H1 (cell line): ENCODE results near the gene SMU1. TPM values are rescaled to one million over a fixed set of nuclear protein-coding genes. Genes with fewer than 3 reads are reported as not detected.

Source experiments
- CTCF ChIA-PET: fragments of 300-600 bp; sonication (Branson Sonifier 250); formaldehyde crosslinking; loops from one replicate; lab custom pipeline; 2021; ENCODE audit not compliant: partially characterized antibody; lab: Charles Lee
- POLR2A ChIA-PET: fragments of 300-600 bp; sonication (Branson Sonifier 250); formaldehyde crosslinking; loops from one replicate; lab custom pipeline; 2021; ENCODE audit warnings: inconsistent platforms; ENCODE audit not compliant: partially characterized antibody; lab: Charles Lee
- DNase-seq, 2 experiments: peaks; one replicate each; pipeline versions ENCODE4 v3.0.0 to v3.0.0-alpha.2; 2010 to 2022; ENCODE audit warnings: low spot score in 2 of 2, low read depth in 1 of 2, mixed read lengths in 1 of 2
- FAIRE-seq: peaks from 2 replicates; lab custom pipeline; 2011; peaks lifted over from hg19 to GRCh38; lab: Jason Lieb, UNC
- H2AFZ ChIP-seq: 2 replicates; pipeline ENCODE4 v1.8.1; 2012; ENCODE audit warnings: low read length, inconsistent platforms
- H2AK5ac ChIP-seq: 2 replicates; pipeline ENCODE4 v1.6.1; 2013; ENCODE audit warnings: low read depth, low read length
- H2BK120ac ChIP-seq: replicated peaks from 2 replicates; pipeline ENCODE3; 2013; ENCODE audit warnings: low read depth, low read length, inconsistent platforms
- H2BK12ac ChIP-seq: 2 replicates; pipeline ENCODE4 v1.6.1; 2013; ENCODE audit warnings: low read depth, low read length
- H2BK15ac ChIP-seq: 2 replicates; pipeline ENCODE4 v1.6.1; 2013; ENCODE audit warnings: low read length
- H2BK20ac ChIP-seq: 2 replicates; pipeline ENCODE4 v1.6.1; 2013; ENCODE audit warnings: low read length
- H2BK5ac ChIP-seq: 2 replicates; pipeline ENCODE4 v1.6.1; 2013; ENCODE audit warnings: low read depth, low read length
- H3K14ac ChIP-seq: 2 replicates; pipeline ENCODE4 v1.6.1; 2013; ENCODE audit warnings: inconsistent platforms; ENCODE audit not compliant: insufficient read length
- H3K18ac ChIP-seq: 2 replicates; pipeline ENCODE4 v1.6.1; 2013; ENCODE audit warnings: low read length; ENCODE audit errors: extremely low read depth
- H3K23ac ChIP-seq: 2 replicates; pipeline ENCODE4 v1.6.1; 2013; ENCODE audit warnings: inconsistent platforms; ENCODE audit not compliant: insufficient read length
- H3K23me2 ChIP-seq: 2 replicates; pipeline ENCODE4 v1.6.1; 2013; ENCODE audit warnings: low read depth, low read length
- H3K27ac ChIP-seq: 2 replicates; pipeline ENCODE4 v1.6.1; 2011; ENCODE audit warnings: low read depth, low read length, inconsistent platforms
- H3K27me3 ChIP-seq, 4 experiments: replicated peaks in 1 of 4; 1 replicate in 1 of 4; 2 replicates in 3 of 4; pipeline versions ENCODE4 v1.6.1 to v1.8.1; 2011 to 2013; ENCODE audit warnings: low read length in 3 of 4, mild to moderate bottlenecking in 3 of 4, inconsistent platforms in 2 of 4, mixed read lengths in 2 of 4, moderate library complexity in 1 of 4; ENCODE audit not compliant: control insufficient read depth in 3 of 4, insufficient read depth in 3 of 4; ENCODE audit errors: extremely low read depth in 1 of 4
- H3K36me3 ChIP-seq, 4 experiments: 2 replicates each; pipeline versions ENCODE4 v1.6.1 to v1.8.1; 2011 to 2013; ENCODE audit warnings: mild to moderate bottlenecking in 4 of 4, low read length in 3 of 4, moderate library complexity in 2 of 4, control low read depth in 1 of 4, inconsistent platforms in 1 of 4; ENCODE audit not compliant: insufficient read depth in 4 of 4, control insufficient read depth in 2 of 4
- H3K4ac ChIP-seq: replicated peaks from 2 replicates; pipeline ENCODE3; 2013; ENCODE audit warnings: low read length, low read depth, mixed read lengths, inconsistent platforms; ENCODE audit not compliant: insufficient read length
- H3K4me1 ChIP-seq, 4 experiments: replicated peaks in 1 of 4; 1 replicate in 1 of 4; 2 replicates in 3 of 4; pipeline versions ENCODE4 v1.6.1 to v1.8.1; 2011 to 2013; ENCODE audit warnings: low read length in 3 of 4, inconsistent platforms in 2 of 4, mixed read lengths in 1 of 4; ENCODE audit not compliant: insufficient read depth in 4 of 4, control insufficient read depth in 3 of 4
- H3K4me2 ChIP-seq, 2 experiments: 2 replicates each; pipeline versions ENCODE4 v1.6.1 to v1.8.1; 2011 to 2013; ENCODE audit warnings: low read depth in 2 of 2, low read length in 2 of 2, control low read depth in 1 of 2, inconsistent platforms in 1 of 2, mild to moderate bottlenecking in 1 of 2; ENCODE audit not compliant: insufficient read depth in 1 of 2
- H3K4me3 ChIP-seq, 4 experiments: fragments of 200-600, 300-600 bp in 1 of 4; sonication (generic), shearing (Covaris generic), sonication (Bioruptor Twin) in 1 of 4; 2 replicates each; pipeline versions ENCODE4 v1.5.1 to v1.8.1; 2011 to 2016; ENCODE audit warnings: low read length in 4 of 4, low read depth in 3 of 4, control low read depth in 2 of 4, inconsistent platforms in 2 of 4, mild to moderate bottlenecking in 2 of 4, mixed read lengths in 1 of 4, moderate library complexity in 1 of 4; ENCODE audit not compliant: insufficient read depth in 2 of 4; ENCODE audit errors: extremely low read depth in 1 of 4
- H3K56ac ChIP-seq: replicated peaks from 2 replicates; pipeline ENCODE3; 2013; ENCODE audit warnings: low read depth, mild to moderate bottlenecking, mixed read lengths, low read length, inconsistent platforms; ENCODE audit not compliant: insufficient read length
- H3K79me1 ChIP-seq: 2 replicates; pipeline ENCODE4 v1.6.1; 2013; ENCODE audit warnings: low read depth, low read length, control low read depth
- H3K79me2 ChIP-seq, 2 experiments: 2 replicates each; pipeline versions ENCODE4 v1.6.1 to v1.8.1; 2012 to 2013; ENCODE audit warnings: low read length in 2 of 2, mild to moderate bottlenecking in 2 of 2, inconsistent platforms in 1 of 2; ENCODE audit not compliant: insufficient read depth in 2 of 2, control insufficient read depth in 1 of 2
- H3K9ac ChIP-seq, 4 experiments: replicated peaks in 1 of 4; 1 replicate in 1 of 4; 2 replicates in 3 of 4; pipeline versions ENCODE4 v1.6.1 to v1.8.1; 2011 to 2013; ENCODE audit warnings: low read depth in 3 of 4, low read length in 3 of 4, control low read depth in 2 of 4, mild to moderate bottlenecking in 2 of 4, moderate library complexity in 2 of 4, inconsistent platforms in 1 of 4; ENCODE audit errors: extremely low read depth in 1 of 4
- H3K9me3 ChIP-seq, 2 experiments: 2 replicates each; pipeline versions ENCODE4 v1.6.1 to v1.8.1; 2012 to 2013; ENCODE audit warnings: mild to moderate bottlenecking in 2 of 2, moderate library complexity in 2 of 2, control low read depth in 1 of 2, inconsistent platforms in 1 of 2, low read depth in 1 of 2, low read length in 1 of 2, mixed read lengths in 1 of 2; ENCODE audit not compliant: insufficient read depth in 2 of 2
- H4K20me1 ChIP-seq, 2 experiments: replicated peaks in 1 of 2; 2 replicates each; pipeline versions ENCODE3 to v1.8.1; 2011 to 2013; ENCODE audit warnings: inconsistent platforms in 2 of 2, low read length in 2 of 2, mild to moderate bottlenecking in 1 of 2; ENCODE audit not compliant: insufficient read depth in 2 of 2, control insufficient read depth in 1 of 2
- H4K5ac ChIP-seq: 2 replicates; pipeline ENCODE4 v1.6.1; 2013; ENCODE audit warnings: low read length, low read depth, mixed read lengths, inconsistent platforms; ENCODE audit not compliant: insufficient read length
- H4K8ac ChIP-seq: 2 replicates; pipeline ENCODE4 v1.8.0; 2013; ENCODE audit warnings: mild to moderate bottlenecking, moderate library complexity, low read length, inconsistent platforms; ENCODE audit not compliant: insufficient read depth; ENCODE audit errors: extremely low read depth
- H4K91ac ChIP-seq: replicated peaks from 2 replicates; pipeline ENCODE3; 2013; ENCODE audit warnings: low read length, mixed read lengths, inconsistent platforms; ENCODE audit not compliant: insufficient read length
- CEBPB ChIP-seq: IDR thresholded peaks from 2 replicates; pipeline ENCODE4 v1.6.1; 2012; ENCODE audit warnings: low read depth, low read length
- CTBP2 ChIP-seq: IDR thresholded peaks from 2 replicates; pipeline ENCODE4 v1.7.0; 2011; ENCODE audit warnings: borderline replicate concordance, mild to moderate bottlenecking, moderate library complexity, mixed read lengths, low read length; ENCODE audit not compliant: insufficient read depth, insufficient read length
- FOSL1 ChIP-seq: IDR thresholded peaks from 2 replicates; pipeline ENCODE4 v1.6.1; 2011; ENCODE audit warnings: mild to moderate bottlenecking, low read depth, low read length, moderate library complexity; ENCODE audit not compliant: insufficient read depth
- MAFK ChIP-seq: IDR thresholded peaks from 2 replicates; pipeline ENCODE4 v1.6.1; 2012; ENCODE audit warnings: low read depth, mild to moderate bottlenecking, improper control_type of control experiment, low read length
- MAX ChIP-seq: IDR thresholded peaks from 2 replicates; pipeline ENCODE4 v1.6.1; 2012; ENCODE audit warnings: inconsistent platforms
- POLR2AphosphoS5 ChIP-seq: IDR thresholded peaks from 2 replicates; pipeline ENCODE4 v1.6.1; 2011; ENCODE audit warnings: low read depth, low read length
- RBBP5 ChIP-seq: IDR thresholded peaks from 2 replicates; pipeline ENCODE4 v1.7.1; 2012; ENCODE audit warnings: low read depth, mild to moderate bottlenecking, inconsistent platforms, low read length, moderate library complexity, borderline replicate concordance
- SIRT6 ChIP-seq: IDR thresholded peaks from one replicate; pipeline ENCODE4 v1.7.1; 2012; ENCODE audit warnings: low read length, inconsistent platforms
- SP1 ChIP-seq: IDR thresholded peaks from 2 replicates; pipeline ENCODE4 v1.6.1; 2011; ENCODE audit warnings: low read depth, low read length
- SP4 ChIP-seq: IDR thresholded peaks from 2 replicates; pipeline ENCODE4 v1.6.1; 2012; ENCODE audit warnings: low read length, inconsistent platforms
- SRF ChIP-seq: IDR thresholded peaks from 2 replicates; pipeline ENCODE4 v1.6.1; 2011; ENCODE audit warnings: mild to moderate bottlenecking, low read depth, low read length, moderate library complexity
- USF2 ChIP-seq: IDR thresholded peaks from 2 replicates; pipeline ENCODE4 v1.6.1; 2011; ENCODE audit warnings: low read length, improper control_type of control experiment
- WGBS, 2 experiments: shearing (Covaris generic) in 1 of 2; methylation state at CpG; one replicate each; pipeline versions ENCODE4 v1.1.6 to v1.1.7; 2013 to 2015; ENCODE audit warnings: low lambda C conversion rate in 2 of 2, mixed read lengths in 2 of 2, inconsistent platforms in 1 of 2, low coverage in 1 of 2, missing lambda C conversion rate in 1 of 2; ENCODE audit not compliant: insufficient replicate concordance in 2 of 2, insufficient coverage in 1 of 2, insufficient read length in 1 of 2; ENCODE audit errors: extremely low coverage in 1 of 2, missing lambda C conversion rate in 1 of 2; 5-methylcytosine and 5-hydroxymethylcytosine counted together
- polyA plus RNA-seq, 7 experiments: library from polyadenylated mRNA; depleted of rRNA in 3 of 7; stranded (reverse) in 5 of 7; unstranded in 2 of 7; fragments of >200 nt in 5 of 7; fragments of 200-250 nt in 2 of 7; gene quantifications; 1 replicate in 5 of 7; 2 replicates in 1 of 7; 4 replicates in 1 of 7; pipeline versions ENCODE4 v1.2.1 to v1.2.3, GENCODE V29; 2011 to 2013; ENCODE audit warnings: missing spikeins in 2 of 7, mixed read lengths in 2 of 7
- total RNA-seq: library from RNA; stranded (reverse); fragmentation: NEBNext Ultra II Directional; extraction: Animal tissue kit (Norgen Biotek cat#: 25700); gene quantifications from 2 replicates; pipeline ENCODE4 v1.2.1, GENCODE V29; 2021

The SMU1 gene
- total and polyA plus RNA-seq, 2 of the 8 experiments (the other 6 are each of a cell fraction or from before 2014, with no cell fraction given): 8.4 to 26.0 TPM

- no peak overlapping the region for H2BK15ac ChIP-seq
- no peak overlapping the region for H2BK5ac ChIP-seq
- no peak overlapping the region for H4K91ac ChIP-seq
- H4K5ac ChIP-seq: peak overlapping the region; percentile 51
- no peak overlapping the region for H3K4ac ChIP-seq
- no peak overlapping the region for H3K27ac ChIP-seq
- no peaks in the 10 kb centered on the region for H3K79me2 ChIP-seq
- ChIA-PET POLR2A (interaction anchor here (0.6 to 5.7 kb wide), 15 partner anchors 10 to 204 kb away, joined by 3 to 78 read pairs (median 4); partner anchors contain the start of genes DNAJA1 and SMU1), CTCF (interaction anchor here (0.5 to 1.2 kb wide), 7 partner anchors 15 to 182 kb away, joined by 3 to 6 read pairs (median 3); partner anchors contain the start of gene DNAJA1)
- H3K9ac ChIP-seq: peak overlapping the region in 1 of 4 experiments; percentile 50; a peak in 1 of 7 replicates
- no peak overlapping the region for H3K18ac ChIP-seq
- H3K36me3 ChIP-seq: peaks cover 0 to 23% (median 9%) of the 10 kb centered on the region in 4 experiments; a peak in 6 of 8 replicates
- H3K56ac ChIP-seq: no peak overlapping the region
- FAIRE-seq (no peak), DNase-seq (peak; percentile 38 to 83)
- no peak overlapping the region for H3K14ac ChIP-seq
- H3K27me3 ChIP-seq: no peaks in the 10 kb centered on the region
- no peak overlapping the region for H2BK12ac ChIP-seq
- 59% methylated on average over 36 of the region's 41 CpGs; no CpG with 5 or more reads in 1 of the 2 experiments for WGBS, 2 experiments
- 0 out of 2 replicates have a peak, but pooled peaks cover 3% of the 10 kb centered on the region for H3K23me2 ChIP-seq
- H3K79me1 ChIP-seq: no peaks in the 10 kb centered on the region
- H3K4me2 ChIP-seq: peak overlapping the region; percentile 71 to 81
- no peaks in the 10 kb centered on the region for H3K9me3 ChIP-seq
- no peak overlapping the region for H2BK120ac ChIP-seq
- H2BK20ac ChIP-seq: no peak overlapping the region
- no peak overlapping the region for H2AFZ ChIP-seq
- H4K8ac ChIP-seq: 0 out of 2 replicates have a peak overlapping the region, but pooled peaks have one; percentile 38
- H4K20me1 ChIP-seq: no peaks in the 10 kb centered on the region
- H3K23ac ChIP-seq: no peak overlapping the region
- H2AK5ac ChIP-seq: no peak overlapping the region
- peak overlapping the region; percentile 37 to 61 (median 44) for H3K4me3 ChIP-seq
- H3K4me1 ChIP-seq: peaks cover 0 to 8% (median 3%) of the 10 kb centered on the region in 4 experiments; a peak in 4 of 7 replicates
- TF ChIP-seq MAX (peak; percentile 70; the same call in 1 of the 2 replicates), SIRT6 (no peak), MAFK (no peak), SRF (no peak), CEBPB (no peak), SP1 (no peak), POLR2AphosphoS5 (peak; percentile 48; the same call in 1 of the 2 replicates), CTBP2 (no peak), SP4 (no peak), RBBP5 (no peak), FOSL1 (no peak), USF2 (no peak)
These were observed 32.3 kb downstream of the SMU1 start for GRCh38 chr9:33044162-33044673.
